Measurements from ENCODE around the gene KL.

Gene KL

GRCh38 chr13:33040090-33040489, 23.9 kb downstream of the KL start:
- DNase-seq, result no peak

- DNase-seq, result no peak
Measured at GRCh38 chr13:33045851-33046592, 29.8 kb downstream of the KL start.

GRCh38 chr13:33050161-33050560, 33.9 kb downstream of the KL start:
- DNase-seq, result no peak

GRCh38 chr13:33051632-33052031, 35.4 kb downstream of the KL start:
- no peak for DNase-seq

- no peak for DNase-seq
Measured at GRCh38 chr13:33052506-33053280, 36.5 kb downstream of the KL start.

- no peak for DNase-seq
Measured at GRCh38 chr13:33053397-33054066, 37.3 kb downstream of the KL start.

- no peak for DNase-seq
Measured at GRCh38 chr13:33057019-33057780, 41.0 kb downstream of the KL start.

GRCh38 chr13:33058776-33059327, 42.6 kb downstream of the KL start:
- DNase-seq, result no peak

GRCh38 chr13:33060815-33061214, 44.6 kb downstream of the KL start:
- DNase-seq, result no peak

- no peak for DNase-seq
Measured at GRCh38 chr13:33066329-33066728, 50.1 kb downstream of the KL start.

GRCh38 chr13:33069365-33069764, 53.1 kb downstream of the KL start:
- DNase-seq, result no peak

- DNase-seq, result no peak
Measured at GRCh38 chr13:33070713-33071112, 54.5 kb downstream of the KL start.

- DNase-seq, result no peak
Measured at GRCh38 chr13:33072282-33072681, 56.1 kb downstream of the KL start.

- DNase-seq, result no peak
Measured at GRCh38 chr13:33072759-33073158, 56.5 kb downstream of the KL start.

GRCh38 chr13:33073338-33073737, 57.1 kb downstream of the KL start:
- no peak for DNase-seq

GRCh38 chr13:33076001-33076992, 60.1 kb downstream of the KL start:
- no peak for DNase-seq

- DNase-seq, result no peak
Measured at GRCh38 chr13:33078263-33078662, 62.0 kb downstream of the KL start.

GRCh38 chr13:33079960-33080359, 63.7 kb downstream of the KL start:
- DNase-seq, result no peak

- DNase-seq, result no peak
Measured at GRCh38 chr13:33080972-33081590, 64.9 kb downstream of the KL start.

GRCh38 chr13:33081666-33082065, 65.4 kb downstream of the KL start:
- DNase-seq, result no peak

GRCh38 chr13:33083054-33083453, 66.8 kb downstream of the KL start:
- DNase-seq, result no peak

Measured in CD4-positive, alpha-beta T cell treated with Interleukin-21 for 1 hour (primary cell).